AG08395 (cell line): ENCODE results near the gene RAB20.
"Not testable (repeated sequence)": the region's sequence is repeated elsewhere in the genome, so short reads cannot be mapped to it uniquely, and the experiment has no call there.

ENCODE experiments used
- DNase-seq: peaks from one replicate; pipeline ENCODE4 v3.0.0; 2012; ENCODE audit warnings: mixed read lengths, low spot score

Gene RAB20

GRCh38 chr13:110554946-110555345 lies 6.6 kb downstream of the RAB20 start:
- DNase-seq: no peak

- DNase-seq: no peak
These were observed 7.2 kb downstream of the RAB20 start for GRCh38 chr13:110554227-110554836.

- no peak for DNase-seq
These were observed 8.1 kb downstream of the RAB20 start for GRCh38 chr13:110553417-110553816.

GRCh38 chr13:110552767-110553166 lies 8.8 kb downstream of the RAB20 start:
- DNase-seq: no peak

GRCh38 chr13:110551284-110551683 lies 10.2 kb downstream of the RAB20 start:
- no peak for DNase-seq

GRCh38 chr13:110549795-110550160 lies 11.7 kb downstream of the RAB20 start:
- no peak for DNase-seq

- DNase-seq: no peak
These were observed 12.4 kb downstream of the RAB20 start for GRCh38 chr13:110548891-110549794.

GRCh38 chr13:110546926-110547325 lies 14.6 kb downstream of the RAB20 start:
- DNase-seq: peak; percentile 64

DNA sequence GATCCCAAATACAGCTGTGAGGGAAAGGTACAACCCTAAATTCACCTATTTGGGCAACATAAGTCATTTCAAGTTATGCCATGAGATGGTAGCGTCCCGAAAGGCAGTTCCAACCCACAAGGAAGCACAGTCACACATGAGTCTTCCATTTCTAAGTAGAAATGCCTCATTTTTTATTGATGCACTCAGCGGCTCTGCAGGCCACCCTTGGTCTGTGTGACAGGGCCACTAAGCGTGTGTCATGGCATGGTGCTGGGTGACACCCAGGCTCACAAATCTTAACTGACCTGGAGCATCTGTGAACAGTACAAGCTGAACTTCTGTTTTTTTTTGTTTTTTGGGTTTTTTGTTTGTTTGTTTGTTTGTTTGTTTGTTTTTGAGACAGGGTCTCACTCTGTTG lies 15.1 kb downstream of the RAB20 start:
- peak; percentile 16 for DNase-seq

GRCh38 chr13:110542169-110542796 lies 19.2 kb downstream of the RAB20 start:
- no peak for DNase-seq

DNA sequence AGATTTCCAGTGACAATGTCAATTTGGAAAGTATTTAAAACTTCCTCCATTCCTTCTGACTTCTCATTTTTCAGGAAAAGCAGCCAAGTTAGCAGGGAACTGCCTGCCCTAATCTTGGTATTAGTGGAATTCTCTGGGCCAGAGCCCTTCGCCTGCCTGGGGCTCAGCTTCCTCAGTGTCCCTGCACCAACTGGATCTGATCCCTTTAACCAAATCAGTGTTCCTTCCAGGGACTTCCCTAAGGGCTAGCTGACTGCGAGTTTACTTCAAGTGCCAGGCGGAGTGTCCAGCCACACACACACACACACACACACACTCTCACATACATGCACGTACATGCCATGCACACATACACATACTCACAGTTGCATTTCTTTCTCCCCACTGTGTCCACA lies 20.0 kb downstream of the RAB20 start:
- DNase-seq: no peak

- no peak for DNase-seq
These were observed 20.5 kb downstream of the RAB20 start for GRCh38 chr13:110540871-110541525.

DNA sequence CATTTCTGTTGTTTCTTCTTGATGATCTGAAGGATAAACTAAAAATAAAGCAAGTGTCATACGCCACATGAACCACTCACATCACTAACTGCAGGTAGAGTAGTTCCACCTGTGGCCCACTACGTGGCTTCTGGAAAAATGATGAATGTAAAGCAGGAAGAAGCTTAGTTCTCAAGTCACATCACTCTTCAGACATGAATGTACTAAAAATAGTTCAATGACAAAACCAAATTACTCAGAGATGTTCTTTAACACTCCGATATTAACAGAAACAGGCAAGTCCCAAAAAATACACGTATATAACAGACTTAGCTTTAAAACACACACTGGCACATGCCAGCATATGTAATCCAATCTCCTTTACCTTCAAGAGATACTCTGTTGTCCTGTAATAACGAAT lies 21.6 kb downstream of the RAB20 start:
- no peak for DNase-seq

DNA sequence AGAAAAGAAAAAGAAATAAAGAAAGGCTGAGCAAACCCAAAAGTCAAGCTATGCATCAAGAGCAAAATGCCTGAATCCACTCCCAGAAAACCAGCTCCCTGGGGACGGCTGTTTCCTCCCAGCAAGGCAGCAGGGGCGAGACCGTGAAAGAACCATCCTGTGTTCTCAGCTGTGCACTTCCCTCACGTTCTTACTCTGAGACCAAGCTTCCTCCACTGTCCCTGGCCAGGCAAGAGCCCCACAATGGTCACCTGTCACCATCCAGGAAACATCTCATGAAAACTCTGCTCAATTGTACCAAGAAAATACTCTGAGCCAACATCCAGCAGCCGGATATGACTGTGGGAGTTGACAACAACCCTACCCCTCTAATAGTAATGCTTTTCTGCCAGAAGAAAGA lies 22.9 kb downstream of the RAB20 start:
- no peak for DNase-seq

DNA sequence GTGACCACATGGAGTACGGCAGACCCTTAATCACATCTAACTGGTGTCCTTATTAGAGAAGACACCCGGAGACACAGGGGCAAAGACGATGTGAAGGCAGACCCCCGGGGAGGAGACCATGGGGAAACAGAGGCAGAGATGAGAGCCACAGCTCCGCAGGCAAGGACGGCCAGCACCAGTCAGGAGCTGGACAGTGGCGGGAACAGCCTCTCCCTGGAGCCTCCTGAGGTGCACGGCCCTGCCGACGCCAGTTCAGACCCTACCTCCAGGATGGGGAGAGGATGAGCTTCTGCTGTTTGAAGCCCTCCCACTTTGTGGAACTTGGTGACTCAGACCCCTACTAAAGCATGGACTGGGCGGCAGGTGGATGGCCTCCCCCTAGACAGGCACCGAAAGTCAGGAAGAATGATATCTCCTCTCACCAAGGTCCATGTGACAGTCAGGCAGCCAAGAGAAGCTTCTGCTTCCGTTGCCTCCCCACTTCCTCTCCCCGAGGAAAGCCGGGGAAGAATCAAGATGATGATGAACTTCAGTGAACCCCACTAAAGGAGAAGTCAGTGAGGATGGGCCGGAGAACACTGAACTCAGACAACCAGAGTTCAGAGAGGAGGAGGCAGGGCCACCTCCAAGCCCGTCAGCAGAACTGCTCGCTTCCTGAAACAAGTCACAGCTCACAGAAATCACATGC lies 25.4 kb downstream of the RAB20 start:
- no peak for DNase-seq

DNA sequence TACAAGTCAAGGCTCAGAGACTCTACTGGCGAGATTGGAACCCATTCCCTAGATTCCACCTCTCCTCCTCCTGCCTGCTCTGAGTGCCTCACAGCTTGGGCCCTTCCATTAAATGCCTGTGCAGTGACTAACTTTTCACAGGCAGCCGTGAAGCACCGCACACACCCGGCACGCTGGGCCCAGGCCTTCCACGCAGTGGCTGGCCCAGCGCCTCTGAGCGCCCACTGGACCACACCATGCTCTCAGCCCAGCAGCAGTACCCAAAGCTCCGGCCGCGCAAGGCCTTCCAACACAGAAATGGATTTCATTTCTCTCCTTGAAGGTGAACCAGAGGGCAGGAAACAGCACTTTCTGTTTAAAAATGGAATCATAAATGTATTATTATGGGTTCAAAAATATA lies 26.0 kb downstream of the RAB20 start:
- no peak for DNase-seq

DNA sequence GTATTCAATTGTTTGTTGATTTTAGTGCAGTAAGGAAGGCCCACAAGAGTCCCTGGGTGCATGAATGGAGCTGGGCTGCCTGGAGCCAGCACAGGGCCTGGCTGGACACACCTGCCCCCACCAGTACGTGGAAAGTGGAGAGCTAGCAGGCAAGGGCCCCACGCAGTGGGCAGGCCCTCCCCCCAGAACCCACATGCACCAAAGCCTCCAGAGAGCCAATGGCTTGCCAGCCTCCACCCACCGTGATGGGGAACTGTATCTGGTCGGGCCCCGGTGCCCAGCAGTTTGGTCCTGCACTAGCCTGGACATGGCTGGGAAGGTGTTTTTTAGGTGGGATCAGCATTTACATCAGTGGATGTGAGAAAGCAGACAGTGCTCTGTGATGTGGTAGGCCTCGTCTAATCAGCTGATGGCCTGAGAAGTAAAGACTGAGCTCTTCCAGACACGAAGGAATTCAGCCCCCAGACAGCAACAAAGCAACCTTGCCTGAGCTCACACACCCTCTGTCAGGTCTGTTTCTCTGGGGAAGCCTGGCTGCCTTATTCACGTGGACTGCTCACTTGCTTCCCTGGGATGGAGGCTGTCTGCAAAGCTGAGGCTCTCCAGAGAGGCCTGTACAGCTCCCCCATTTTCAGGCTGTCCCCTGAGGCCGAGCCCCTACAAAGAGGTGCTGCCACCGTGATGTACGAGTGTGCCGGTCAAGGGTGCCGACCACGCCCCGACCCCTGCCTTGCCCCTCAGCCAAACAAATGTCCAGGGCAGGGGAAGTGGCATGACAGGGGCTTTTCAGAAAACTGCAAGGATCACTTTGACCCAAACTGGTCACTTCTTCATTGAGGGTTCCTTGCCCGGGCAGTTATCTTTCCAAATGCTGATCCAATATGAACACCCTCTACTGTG lies 27.5 kb downstream of the RAB20 start:
- no peak for DNase-seq

DNA sequence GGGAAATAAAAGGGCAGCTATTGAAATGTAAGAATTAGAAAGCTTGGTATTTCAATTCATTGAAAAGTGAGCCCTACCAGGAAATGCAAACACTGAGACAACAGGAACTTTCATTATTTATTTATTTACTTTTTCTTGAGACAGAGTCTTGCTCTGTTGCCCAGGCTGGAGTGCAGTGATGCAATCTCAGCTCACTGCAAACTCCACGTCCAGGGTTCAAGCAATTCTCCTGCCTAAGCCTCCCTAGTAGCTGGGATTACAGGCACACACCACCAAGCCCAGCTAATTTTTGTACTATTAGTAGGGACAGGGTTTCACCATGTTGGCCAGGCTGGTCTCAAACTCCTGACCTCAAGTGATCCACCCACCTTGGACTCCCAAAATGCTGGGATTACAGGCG lies 29.3 kb downstream of the RAB20 start:
- DNase-seq: not testable (repeated sequence)

DNA sequence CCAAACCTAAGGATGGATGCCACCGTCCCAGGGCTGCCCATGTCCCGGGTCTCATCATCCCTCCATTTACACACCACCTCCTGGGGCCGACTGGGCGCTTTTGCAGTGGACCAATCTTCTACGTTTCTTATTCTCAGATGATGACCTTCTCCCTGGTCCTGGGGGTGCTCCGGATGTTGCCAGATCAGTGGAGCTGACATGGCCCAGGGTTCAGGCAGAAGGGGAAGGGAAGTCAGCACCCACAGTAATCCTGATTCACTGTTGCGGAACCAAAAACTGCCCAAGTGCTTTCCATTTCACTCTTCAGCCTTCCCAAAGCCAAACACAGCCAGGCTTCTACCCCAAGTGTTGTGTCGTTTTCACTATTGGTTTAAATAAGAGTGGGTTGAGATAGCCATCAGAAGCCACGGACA lies 29.8 kb downstream of the RAB20 start:
- no peak for DNase-seq

- DNase-seq: no peak
These were observed 30.4 kb downstream of the RAB20 start for GRCh38 chr13:110531100-110531499.
